Panc1 (cell line): ENCODE data around the gene CENPT. TPM values are rescaled to one million over a fixed set of nuclear protein-coding genes. Genes with fewer than 3 reads are reported as not detected.

Experiments
- ATAC-seq: fragments of 200-7000 bp; cut with Tn5 transposase; 2 replicates; pipeline ENCODE4 v1.9.1; 2020; ENCODE audit warnings: mild to moderate bottlenecking, moderate library complexity
- BruUV-seq: library from RNA; stranded (reverse); fragments of 400-500 nt; replicated peaks from 2 replicates; lab custom pipeline; 2021; lab: Mats Ljungman, UMichigan
- CTCF ChIA-PET: fragments of 300-600 bp; sonication (Branson Sonifier 250); formaldehyde crosslinking; loops from one replicate; lab custom pipeline; 2022; ENCODE audit warnings: antibody characterized with exemption; lab: Charles Lee
- POLR2A ChIA-PET: fragments of 300-600 bp; sonication (Branson Sonifier 250); formaldehyde crosslinking; loops from one replicate; lab custom pipeline; 2022; ENCODE audit warnings: antibody characterized with exemption; lab: Charles Lee
- DNase-seq: peaks from one replicate; pipeline ENCODE4 v3.0.0-alpha.2; 2010; ENCODE audit warnings: low read depth, low spot score
- H3K27ac ChIP-seq: 2 replicates; pipeline ENCODE4 v1.5.1; 2011; ENCODE audit warnings: mild to moderate bottlenecking, low read length, inconsistent platforms
- H3K27me3 ChIP-seq: fragments of 200-500 bp; sonication (Bioruptor generic); 2 replicates; pipeline ENCODE4 v1.6.0; 2014; ENCODE audit warnings: low read length, inconsistent platforms; ENCODE audit not compliant: control insufficient read depth, insufficient read depth
- H3K36me3 ChIP-seq: fragments of 200-500 bp; sonication (Bioruptor generic); 2 replicates; pipeline ENCODE4 v1.5.1; 2014; ENCODE audit warnings: inconsistent platforms, mild to moderate bottlenecking, low read length, moderate library complexity; ENCODE audit not compliant: control insufficient read depth, insufficient read depth
- H3K4me1 ChIP-seq: 2 replicates; pipeline ENCODE4 v1.5.1; 2011; ENCODE audit warnings: inconsistent platforms, mild to moderate bottlenecking, low read length, moderate library complexity; ENCODE audit not compliant: control insufficient read depth, insufficient read depth
- H3K4me3 ChIP-seq, 2 experiments: 2 replicates each; pipeline ENCODE4 v1.5.1; 2011 to 2012; ENCODE audit warnings: low read depth in 2 of 2, low read length in 2 of 2, mild to moderate bottlenecking in 2 of 2, inconsistent platforms in 1 of 2, moderate library complexity in 1 of 2
- H3K9me3 ChIP-seq: fragments of 200-500 bp; sonication (Bioruptor generic); 2 replicates; pipeline ENCODE4 v1.5.1; 2014; ENCODE audit warnings: low read depth, mild to moderate bottlenecking, inconsistent platforms, low read length, moderate library complexity; ENCODE audit not compliant: control insufficient read depth, insufficient read depth
- POLR2AphosphoS5 ChIP-seq: IDR thresholded peaks from 2 replicates; pipeline ENCODE4 v1.6.1; 2012; ENCODE audit warnings: mild to moderate bottlenecking, low read depth, low read length, moderate library complexity
- SIN3A ChIP-seq: IDR thresholded peaks from 2 replicates; pipeline ENCODE4 v1.6.1; 2012; ENCODE audit warnings: low read depth, mild to moderate bottlenecking, low read length, moderate library complexity, borderline replicate concordance; ENCODE audit not compliant: insufficient read depth
- TCF7L2 ChIP-seq: IDR thresholded peaks from 2 replicates; pipeline ENCODE4 v1.6.1; 2011; ENCODE audit warnings: mild to moderate bottlenecking, low read depth, low read length, inconsistent platforms
- in situ Hi-C: cut with HindIII; loops from 2 replicates; pipeline ENCODE4 v1.10.0; 2016; ENCODE audit warnings: low sequenced_read_pairs, low pct_unique_long_range_greater_than_20kb
- intact Hi-C: fragments of 100-400 bp; cut with micrococcal nuclease; formaldehyde crosslinking; loops from one replicate; pipeline ENCODE4 v1.10.0; 2022; ENCODE audit not compliant: unreplicated experiment
- total RNA-seq: library from RNA; stranded (reverse); gene quantifications from one replicate; pipeline ENCODE4 v1.2.1, GENCODE V29; 2021; ENCODE audit not compliant: unreplicated experiment
- TF ChIP-seq, protein P1 (sequence below): fragments of 450-650 bp; IDR thresholded peaks from 2 replicates; pipeline ENCODE4 v1.5.1; 2017; ENCODE audit warnings: mild to moderate bottlenecking
- TF ChIP-seq, protein P2 (sequence below), 2 experiments: IDR thresholded peaks; 2 replicates each; pipeline ENCODE4 v1.6.1; 2011 to 2012; ENCODE audit warnings: low read depth in 2 of 2, control low read depth in 1 of 2, low read length in 1 of 2, mild to moderate bottlenecking in 1 of 2, moderate library complexity in 1 of 2; ENCODE audit not compliant: insufficient read depth in 1 of 2

CENPT gene
- total RNA-seq, 1 experiment from 2014 or later: 43.4 TPM

DNA sequence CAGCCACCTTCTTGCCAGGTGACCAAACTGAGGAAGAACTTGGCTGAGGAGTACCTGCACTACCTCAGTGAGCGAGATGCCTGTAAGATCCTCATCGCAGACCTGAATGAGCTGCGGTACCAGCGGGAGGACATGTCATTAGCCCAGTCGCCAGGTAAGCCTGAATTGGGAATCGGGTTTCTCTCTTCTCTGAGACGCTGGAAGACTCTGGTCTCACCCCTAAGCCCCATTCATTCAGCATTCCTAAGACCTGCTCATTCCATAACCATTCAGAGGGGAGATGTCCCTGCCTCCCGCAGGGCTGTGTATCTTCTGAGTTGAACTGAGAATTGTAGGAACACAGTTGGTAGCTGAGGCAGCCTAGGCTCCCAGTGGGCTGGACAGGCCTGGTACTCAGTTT is 22.4 kb downstream of the CENPT start:
- Histone ChIP-seq H3K27me3 (no peaks in the 10 kb centered on the region), H3K9me3 (no peaks in the 10 kb centered on the region), H3K27ac (no peak overlapping the region), H3K36me3 (no peaks in the 10 kb centered on the region), H3K4me3 (no peak overlapping the region), H3K4me1 (no peaks in the 10 kb centered on the region)
- no peak for TF ChIP-seq POLR2AphosphoS5
- TF ChIP-seq, protein P1, sequence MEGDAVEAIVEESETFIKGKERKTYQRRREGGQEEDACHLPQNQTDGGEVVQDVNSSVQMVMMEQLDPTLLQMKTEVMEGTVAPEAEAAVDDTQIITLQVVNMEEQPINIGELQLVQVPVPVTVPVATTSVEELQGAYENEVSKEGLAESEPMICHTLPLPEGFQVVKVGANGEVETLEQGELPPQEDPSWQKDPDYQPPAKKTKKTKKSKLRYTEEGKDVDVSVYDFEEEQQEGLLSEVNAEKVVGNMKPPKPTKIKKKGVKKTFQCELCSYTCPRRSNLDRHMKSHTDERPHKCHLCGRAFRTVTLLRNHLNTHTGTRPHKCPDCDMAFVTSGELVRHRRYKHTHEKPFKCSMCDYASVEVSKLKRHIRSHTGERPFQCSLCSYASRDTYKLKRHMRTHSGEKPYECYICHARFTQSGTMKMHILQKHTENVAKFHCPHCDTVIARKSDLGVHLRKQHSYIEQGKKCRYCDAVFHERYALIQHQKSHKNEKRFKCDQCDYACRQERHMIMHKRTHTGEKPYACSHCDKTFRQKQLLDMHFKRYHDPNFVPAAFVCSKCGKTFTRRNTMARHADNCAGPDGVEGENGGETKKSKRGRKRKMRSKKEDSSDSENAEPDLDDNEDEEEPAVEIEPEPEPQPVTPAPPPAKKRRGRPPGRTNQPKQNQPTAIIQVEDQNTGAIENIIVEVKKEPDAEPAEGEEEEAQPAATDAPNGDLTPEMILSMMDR: no peak
- TF ChIP-seq, protein P2, sequence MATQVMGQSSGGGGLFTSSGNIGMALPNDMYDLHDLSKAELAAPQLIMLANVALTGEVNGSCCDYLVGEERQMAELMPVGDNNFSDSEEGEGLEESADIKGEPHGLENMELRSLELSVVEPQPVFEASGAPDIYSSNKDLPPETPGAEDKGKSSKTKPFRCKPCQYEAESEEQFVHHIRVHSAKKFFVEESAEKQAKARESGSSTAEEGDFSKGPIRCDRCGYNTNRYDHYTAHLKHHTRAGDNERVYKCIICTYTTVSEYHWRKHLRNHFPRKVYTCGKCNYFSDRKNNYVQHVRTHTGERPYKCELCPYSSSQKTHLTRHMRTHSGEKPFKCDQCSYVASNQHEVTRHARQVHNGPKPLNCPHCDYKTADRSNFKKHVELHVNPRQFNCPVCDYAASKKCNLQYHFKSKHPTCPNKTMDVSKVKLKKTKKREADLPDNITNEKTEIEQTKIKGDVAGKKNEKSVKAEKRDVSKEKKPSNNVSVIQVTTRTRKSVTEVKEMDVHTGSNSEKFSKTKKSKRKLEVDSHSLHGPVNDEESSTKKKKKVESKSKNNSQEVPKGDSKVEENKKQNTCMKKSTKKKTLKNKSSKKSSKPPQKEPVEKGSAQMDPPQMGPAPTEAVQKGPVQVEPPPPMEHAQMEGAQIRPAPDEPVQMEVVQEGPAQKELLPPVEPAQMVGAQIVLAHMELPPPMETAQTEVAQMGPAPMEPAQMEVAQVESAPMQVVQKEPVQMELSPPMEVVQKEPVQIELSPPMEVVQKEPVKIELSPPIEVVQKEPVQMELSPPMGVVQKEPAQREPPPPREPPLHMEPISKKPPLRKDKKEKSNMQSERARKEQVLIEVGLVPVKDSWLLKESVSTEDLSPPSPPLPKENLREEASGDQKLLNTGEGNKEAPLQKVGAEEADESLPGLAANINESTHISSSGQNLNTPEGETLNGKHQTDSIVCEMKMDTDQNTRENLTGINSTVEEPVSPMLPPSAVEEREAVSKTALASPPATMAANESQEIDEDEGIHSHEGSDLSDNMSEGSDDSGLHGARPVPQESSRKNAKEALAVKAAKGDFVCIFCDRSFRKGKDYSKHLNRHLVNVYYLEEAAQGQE (IDR thresholded peaks at IDR 0.05; ENCODE audit: insufficient read depth in 1 of 2, low read depth in 2 of 2, low read length in 1 of 2): no peak
- TF ChIP-seq SIN3A: no peak
- TF ChIP-seq TCF7L2: no peak
- in situ Hi-C loops (no loop called here), intact Hi-C loops (no loop called here)
- POLR2A ChIA-PET: no interaction called here
- CTCF ChIA-PET: interaction anchor here (0.5 kb wide), 1 partner anchor 57 kb away, joined by 6 read pairs; no protein-coding TSS in a partner anchor
- no TSS peak for BruUV-seq
- no peak for DNase-seq
- ATAC-seq: no peak

DNA sequence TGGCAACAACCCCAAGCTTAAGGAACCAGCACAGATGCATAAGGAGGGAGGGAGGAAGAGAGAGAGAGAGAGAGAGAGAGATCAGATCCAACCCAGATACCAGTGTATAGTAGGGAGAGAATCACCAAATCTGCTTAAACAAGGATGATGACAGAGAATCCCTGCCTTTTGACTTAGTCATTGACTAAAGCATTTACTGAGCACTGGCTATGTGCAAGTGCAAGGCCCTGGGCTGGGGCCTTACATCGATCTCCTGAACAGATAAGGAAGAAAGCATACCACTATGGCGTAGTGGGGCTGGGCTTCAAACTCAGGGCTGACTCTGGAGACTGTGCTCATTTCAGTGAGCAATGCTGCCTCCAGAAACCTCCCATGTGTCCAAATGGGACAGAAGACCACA is 25.0 kb downstream of the CENPT start:
- no peak for TF ChIP-seq POLR2AphosphoS5
- TF ChIP-seq, protein P2 (IDR thresholded peaks at IDR 0.05; ENCODE audit: insufficient read depth in 1 of 2, low read depth in 2 of 2, low read length in 1 of 2): no peak
- no peak for TF ChIP-seq SIN3A
- TF ChIP-seq, protein P1: no peak
- TF ChIP-seq TCF7L2: no peak
- DNase-seq (no peak), ATAC-seq (no peak)
- H3K4me1 ChIP-seq: no peaks in the 10 kb centered on the region
- no peaks in the 10 kb centered on the region for H3K36me3 ChIP-seq
- no peak overlapping the region for H3K4me3 ChIP-seq
- H3K9me3 ChIP-seq: no peaks in the 10 kb centered on the region
- POLR2A ChIA-PET: no interaction called here
- CTCF ChIA-PET: interaction anchor here (0.6 to 0.7 kb wide), 2 partner anchors 10 to 921 kb away, joined by 3 to 5 read pairs; no protein-coding TSS in a partner anchor
- intact Hi-C loops (no loop called here), in situ Hi-C loops (no loop called here)
- no peaks in the 10 kb centered on the region for H3K27me3 ChIP-seq
- BruUV-seq: no TSS peak
- H3K27ac ChIP-seq: no peak overlapping the region
